ENCODE results near the gene DSN1. TPM values are rescaled to one million over a fixed set of nuclear protein-coding genes. Genes with fewer than 3 reads are reported as not detected.

Gene DSN1
- total RNA-seq, 1 donor = 8.0 TPM

- no peak overlapping the region for H3K4me3 ChIP-seq (ENCODE audit: insufficient read depth, low read length)
- no peaks in the 10 kb centered on the region for H3K9me3 ChIP-seq (ENCODE audit: low read depth, low read length)
- DNase-seq (ENCODE audit: insufficient read length, low spot score, missing footprints) = no peak
- H3K27me3 ChIP-seq (ENCODE audit: insufficient read depth, low read length) = no peaks in the 10 kb centered on the region
- H2AFZ ChIP-seq (ENCODE audit: low read length) = no peak overlapping the region
- no peak overlapping the region for H3K27ac ChIP-seq (ENCODE audit: low read depth, low read length)
- peaks cover 9% of the 10 kb centered on the region for H3K4me1 ChIP-seq (ENCODE audit: insufficient read depth, low read length)
- peaks cover 7% of the 10 kb centered on the region for H4K20me1 ChIP-seq (ENCODE audit: insufficient read depth, low read length)
- peaks cover 11% of the 10 kb centered on the region for H3K36me3 ChIP-seq (ENCODE audit: insufficient read depth, low read length)
- H3K4me2 ChIP-seq (ENCODE audit: insufficient read depth, low read length) = no peak overlapping the region
- peaks cover 7% of the 10 kb centered on the region for H3K79me2 ChIP-seq (ENCODE audit: insufficient read depth, low read length)
- TF ChIP-seq CTCF (IDR thresholded peaks at IDR 0.05; ENCODE audit: extremely low read depth, low read depth, low read length) = no peak
Observed at GRCh38 chr20:36778831-36779655, 5.5 kb upstream of the DSN1 start.

- no peaks in the 10 kb centered on the region for H3K9me3 ChIP-seq (ENCODE audit: low read depth, low read length)
- H3K27ac ChIP-seq (ENCODE audit: low read depth, low read length) = no peak overlapping the region
- peaks cover 14% of the 10 kb centered on the region for H3K79me2 ChIP-seq (ENCODE audit: insufficient read depth, low read length)
- no peak overlapping the region for H3K4me3 ChIP-seq (ENCODE audit: insufficient read depth, low read length)
- TF ChIP-seq CTCF (IDR thresholded peaks at IDR 0.05; ENCODE audit: extremely low read depth, low read depth, low read length) = no peak
- peaks cover 15% of the 10 kb centered on the region for H3K4me1 ChIP-seq (ENCODE audit: insufficient read depth, low read length)
- no peaks in the 10 kb centered on the region for H3K27me3 ChIP-seq (ENCODE audit: insufficient read depth, low read length)
- DNase-seq (ENCODE audit: insufficient read length, low spot score, missing footprints) = peak; percentile 44
- H4K20me1 ChIP-seq (ENCODE audit: insufficient read depth, low read length) = peaks cover 4% of the 10 kb centered on the region
- H3K36me3 ChIP-seq (ENCODE audit: insufficient read depth, low read length) = peaks cover 4% of the 10 kb centered on the region
- no peak overlapping the region for H3K4me2 ChIP-seq (ENCODE audit: insufficient read depth, low read length)
- H2AFZ ChIP-seq (ENCODE audit: low read length) = no peak overlapping the region
Observed at GRCh38 chr20:36777576-36777975, 4.0 kb upstream of the DSN1 start.

GRCh38 chr20:36777167-36777566 lies 3.6 kb upstream of the DSN1 start:
- no peak for TF ChIP-seq CTCF (IDR thresholded peaks at IDR 0.05; ENCODE audit: extremely low read depth, low read depth, low read length)
- no peak overlapping the region for H3K4me2 ChIP-seq (ENCODE audit: insufficient read depth, low read length)
- H3K79me2 ChIP-seq (ENCODE audit: insufficient read depth, low read length) = peaks cover 15% of the 10 kb centered on the region
- H2AFZ ChIP-seq (ENCODE audit: low read length) = no peak overlapping the region
- peaks cover 2% of the 10 kb centered on the region for H4K20me1 ChIP-seq (ENCODE audit: insufficient read depth, low read length)
- no peaks in the 10 kb centered on the region for H3K9me3 ChIP-seq (ENCODE audit: low read depth, low read length)
- peaks cover 4% of the 10 kb centered on the region for H3K36me3 ChIP-seq (ENCODE audit: insufficient read depth, low read length)
- no peaks in the 10 kb centered on the region for H3K27me3 ChIP-seq (ENCODE audit: insufficient read depth, low read length)
- peaks cover 17% of the 10 kb centered on the region for H3K4me1 ChIP-seq (ENCODE audit: insufficient read depth, low read length)
- DNase-seq (ENCODE audit: insufficient read length, low spot score, missing footprints) = no peak
- no peak overlapping the region for H3K4me3 ChIP-seq (ENCODE audit: insufficient read depth, low read length)
- H3K27ac ChIP-seq (ENCODE audit: low read depth, low read length) = no peak overlapping the region

- Histone ChIP-seq H3K4me1 (ENCODE audit: insufficient read depth, low read length) (peaks cover 17% of the 10 kb centered on the region), H3K79me2 (ENCODE audit: insufficient read depth, low read length) (peaks cover 14% of the 10 kb centered on the region), H3K4me3 (ENCODE audit: insufficient read depth, low read length) (no peak overlapping the region), H2AFZ (ENCODE audit: low read length) (no peak overlapping the region), H4K20me1 (ENCODE audit: insufficient read depth, low read length) (no peaks in the 10 kb centered on the region), H3K27me3 (ENCODE audit: insufficient read depth, low read length) (no peaks in the 10 kb centered on the region), H3K9me3 (ENCODE audit: low read depth, low read length) (no peaks in the 10 kb centered on the region), H3K4me2 (ENCODE audit: insufficient read depth, low read length) (no peak overlapping the region), H3K36me3 (ENCODE audit: insufficient read depth, low read length) (peaks cover 4% of the 10 kb centered on the region), H3K27ac (ENCODE audit: low read depth, low read length) (no peak overlapping the region)
- DNase-seq (ENCODE audit: insufficient read length, low spot score, missing footprints) = peak; percentile 58
- no peak for TF ChIP-seq CTCF (IDR thresholded peaks at IDR 0.05; ENCODE audit: extremely low read depth, low read depth, low read length)
Observed at GRCh38 chr20:36775826-36776225, 2.3 kb upstream of the DSN1 start.
